Skeletal muscle tissue (tissue), 4 donors: ENCODE measurements around the gene CHPF. TPM values are rescaled to one million over a fixed set of nuclear protein-coding genes. Genes with fewer than 3 reads are reported as not detected.
A peak's percentile ranks its signal among the peaks of the same experiment; 100 is the strongest.

Source experiments
- H3K27ac ChIP-seq: one replicate; pipeline ENCODE4 v1.7.0; 2013; ENCODE audit warnings: mild to moderate bottlenecking, low read depth, low read length, inconsistent platforms
- H3K27me3 ChIP-seq, 3 donors: one replicate each; pipeline ENCODE4 v1.7.0; 2013; ENCODE audit warnings: low read length in 3 of 3; ENCODE audit not compliant: control insufficient read depth in 3 of 3, insufficient read depth in 3 of 3
- H3K36me3 ChIP-seq, 3 donors: one replicate each; pipeline ENCODE4 v1.7.0; 2013; ENCODE audit warnings: low read length in 3 of 3; ENCODE audit not compliant: control insufficient read depth in 3 of 3, insufficient read depth in 3 of 3
- H3K4me1 ChIP-seq, 3 donors: one replicate each; pipeline ENCODE4 v1.7.0; 2013; ENCODE audit warnings: low read length in 3 of 3, mild to moderate bottlenecking in 3 of 3; ENCODE audit not compliant: control insufficient read depth in 3 of 3, insufficient read depth in 3 of 3
- H3K4me3 ChIP-seq, 3 donors: one replicate each; pipeline ENCODE4 v1.7.0; 2013; ENCODE audit warnings: low read length in 3 of 3
- H3K9ac ChIP-seq, 3 donors: one replicate each; pipeline ENCODE4 v1.7.0; 2013; ENCODE audit warnings: low read length in 3 of 3, mild to moderate bottlenecking in 3 of 3, moderate library complexity in 2 of 3, low read depth in 1 of 3
- H3K9me3 ChIP-seq, 3 donors: one replicate each; pipeline ENCODE4 v1.7.0; 2013; ENCODE audit warnings: low read length in 3 of 3; ENCODE audit not compliant: control insufficient read depth in 3 of 3
- total RNA-seq: library from RNA; depleted of rRNA; stranded (reverse); fragments of >200 nt; gene quantifications from one replicate; pipeline ENCODE4 v1.2.3, GENCODE V29; 2014
- donor health status: Osteomylitis.

Gene CHPF
- 33.4 TPM for total RNA-seq

GRCh38 chr2:219543596-219544358 lies at the start of gene CHPF, which contains the start of gene TMEM198:
Gene CHPF, minus strand, starts transcription at chr2:219543809. Its CDS starts 271 bp downstream, at chr2:219543538.
Gene TMEM198, plus strand, starts transcription at chr2:219544028. Its CDS starts 700 bp downstream, at chr2:219544728.
- peaks cover 15 to 19% (median 19%) of the 10 kb centered on the region in 3 donors for H3K36me3 ChIP-seq
- H3K4me1 ChIP-seq = peaks cover 21 to 28% (median 24%) of the 10 kb centered on the region in 3 donors
- no peaks in the 10 kb centered on the region for H3K9me3 ChIP-seq
- H3K4me3 ChIP-seq = peak within 1 kb of the TSS; percentile 62 to 80 (median 75)
- peaks cover 0 to 6% (median 0%) of the 10 kb centered on the region in 3 donors for H3K27me3 ChIP-seq
- peak within 1 kb of the TSS; percentile 83 for H3K27ac ChIP-seq
- peak within 1 kb of the TSS; percentile 36 to 83 (median 82) for H3K9ac ChIP-seq

DNA sequence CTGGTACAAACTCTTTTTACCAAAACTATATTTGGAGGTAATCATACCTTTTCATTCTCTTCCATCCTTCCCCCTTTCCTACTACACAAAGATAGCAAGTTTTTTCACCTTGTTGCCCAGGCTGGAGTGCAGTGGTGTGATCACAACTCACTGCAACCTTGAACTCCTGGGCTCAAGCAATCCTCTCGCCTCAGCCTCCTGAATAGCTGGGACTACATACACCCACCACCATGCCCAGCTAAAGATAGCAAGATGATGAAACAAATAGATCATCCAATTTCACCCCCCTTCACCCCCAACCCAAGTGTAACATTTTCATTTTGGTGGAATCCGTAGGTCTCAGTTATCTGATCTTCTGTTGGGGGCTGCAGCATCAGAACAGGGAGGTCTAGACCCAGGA lies 49.5 kb upstream of the CHPF start:
- Histone ChIP-seq H3K9me3 (no peaks in the 10 kb centered on the region), H3K36me3 (no peaks in the 10 kb centered on the region), H3K27ac (no peak overlapping the region), H3K4me1 (peaks cover 3 to 8% (median 5%) of the 10 kb centered on the region in 3 donors), H3K4me3 (no peak overlapping the region), H3K9ac (no peak overlapping the region), H3K27me3 (peaks cover 0 to 3% (median 0%) of the 10 kb centered on the region in 3 donors)

GRCh38 chr2:219592736-219593135 lies 49.1 kb upstream of the CHPF start:
- H3K27me3 ChIP-seq = peaks cover 0 to 3% (median 0%) of the 10 kb centered on the region in 3 donors
- no peaks in the 10 kb centered on the region for H3K9me3 ChIP-seq
- H3K36me3 ChIP-seq = no peaks in the 10 kb centered on the region
- peaks cover 2 to 3% (median 3%) of the 10 kb centered on the region in 3 donors for H3K4me1 ChIP-seq
- H3K9ac ChIP-seq = no peak overlapping the region
- H3K27ac ChIP-seq = no peak overlapping the region
- H3K4me3 ChIP-seq = no peak overlapping the region

DNA sequence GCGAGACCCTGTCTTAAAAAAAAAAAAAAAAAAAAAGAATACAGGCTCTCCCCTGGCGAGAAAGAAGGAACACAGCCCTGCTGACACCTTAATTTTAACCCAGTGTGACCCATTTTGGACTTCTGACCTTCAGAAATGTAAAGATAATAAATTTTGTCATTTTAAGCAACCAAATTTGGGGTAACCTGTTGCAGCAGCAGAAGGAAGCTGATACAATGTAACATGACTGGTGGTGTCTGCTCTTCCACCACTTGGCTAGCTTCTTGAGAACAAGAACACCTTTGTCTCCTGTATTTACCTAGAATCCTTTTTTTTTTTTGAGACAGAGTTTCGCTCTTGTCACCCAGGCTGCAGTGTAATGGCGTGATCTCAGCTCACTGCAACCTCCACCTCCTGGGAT lies 47.5 kb upstream of the CHPF start:
- Histone ChIP-seq H3K27ac (no peak overlapping the region), H3K27me3 (peaks cover 0 to 3% (median 0%) of the 10 kb centered on the region in 3 donors), H3K4me3 (no peak overlapping the region), H3K9ac (no peak overlapping the region), H3K36me3 (no peaks in the 10 kb centered on the region), H3K9me3 (no peaks in the 10 kb centered on the region), H3K4me1 (no peaks in the 10 kb centered on the region)

- no peak overlapping the region for H3K27ac ChIP-seq
- peaks cover 0 to 6% (median 3%) of the 10 kb centered on the region in 3 donors for H3K27me3 ChIP-seq
- H3K9ac ChIP-seq = no peak overlapping the region
- no peaks in the 10 kb centered on the region for H3K36me3 ChIP-seq
- no peaks in the 10 kb centered on the region for H3K9me3 ChIP-seq
- no peak overlapping the region for H3K4me3 ChIP-seq
- H3K4me1 ChIP-seq = peaks cover 0 to 4% (median 3%) of the 10 kb centered on the region in 3 donors
Observed at GRCh38 chr2:219581346-219581745, 37.7 kb upstream of the CHPF start.

DNA sequence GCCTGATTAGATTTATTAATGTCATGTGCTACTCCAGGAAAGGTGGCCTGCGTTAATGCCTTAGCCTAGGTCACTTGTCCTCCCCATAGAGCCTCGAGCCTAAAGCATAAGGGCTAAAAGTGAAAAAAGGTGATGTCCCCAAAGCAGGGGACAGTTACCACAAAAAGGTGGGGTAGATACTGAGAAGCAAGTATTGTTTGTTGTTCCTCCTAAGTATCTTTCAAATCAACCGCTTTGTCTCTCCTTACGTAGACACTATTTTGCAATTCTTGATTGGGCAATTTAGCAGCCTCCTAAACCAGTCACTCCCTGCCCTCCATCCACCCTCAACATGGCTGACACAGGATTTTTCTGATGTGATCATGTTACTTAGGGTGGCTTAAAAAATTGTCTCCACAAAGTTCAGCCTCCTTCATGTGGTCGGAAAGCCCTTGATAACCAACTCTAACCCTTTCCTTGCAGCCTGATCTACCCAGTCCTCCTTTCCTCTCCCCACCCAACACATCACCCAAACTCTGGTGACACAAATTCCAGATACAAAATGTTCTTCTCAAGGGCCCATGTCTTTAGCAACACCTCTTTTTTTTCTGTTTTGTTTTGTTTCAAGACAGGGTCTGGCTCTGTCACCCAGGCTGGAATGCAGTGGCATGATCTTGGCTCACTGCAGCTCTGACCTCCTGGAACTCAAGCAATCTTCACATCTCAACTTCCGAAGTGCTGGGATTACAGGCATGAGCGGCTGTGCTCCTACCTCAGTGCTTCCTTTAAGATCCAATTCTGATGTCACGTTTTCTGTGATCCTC lies 35.4 kb upstream of the CHPF start:
- Histone ChIP-seq H3K36me3 (no peaks in the 10 kb centered on the region), H3K27me3 (peaks cover 0 to 8% (median 0%) of the 10 kb centered on the region in 3 donors), H3K4me3 (no peak overlapping the region), H3K9me3 (no peaks in the 10 kb centered on the region), H3K9ac (no peak overlapping the region), H3K4me1 (peaks cover 3 to 13% (median 8%) of the 10 kb centered on the region in 3 donors), H3K27ac (no peak overlapping the region)

DNA sequence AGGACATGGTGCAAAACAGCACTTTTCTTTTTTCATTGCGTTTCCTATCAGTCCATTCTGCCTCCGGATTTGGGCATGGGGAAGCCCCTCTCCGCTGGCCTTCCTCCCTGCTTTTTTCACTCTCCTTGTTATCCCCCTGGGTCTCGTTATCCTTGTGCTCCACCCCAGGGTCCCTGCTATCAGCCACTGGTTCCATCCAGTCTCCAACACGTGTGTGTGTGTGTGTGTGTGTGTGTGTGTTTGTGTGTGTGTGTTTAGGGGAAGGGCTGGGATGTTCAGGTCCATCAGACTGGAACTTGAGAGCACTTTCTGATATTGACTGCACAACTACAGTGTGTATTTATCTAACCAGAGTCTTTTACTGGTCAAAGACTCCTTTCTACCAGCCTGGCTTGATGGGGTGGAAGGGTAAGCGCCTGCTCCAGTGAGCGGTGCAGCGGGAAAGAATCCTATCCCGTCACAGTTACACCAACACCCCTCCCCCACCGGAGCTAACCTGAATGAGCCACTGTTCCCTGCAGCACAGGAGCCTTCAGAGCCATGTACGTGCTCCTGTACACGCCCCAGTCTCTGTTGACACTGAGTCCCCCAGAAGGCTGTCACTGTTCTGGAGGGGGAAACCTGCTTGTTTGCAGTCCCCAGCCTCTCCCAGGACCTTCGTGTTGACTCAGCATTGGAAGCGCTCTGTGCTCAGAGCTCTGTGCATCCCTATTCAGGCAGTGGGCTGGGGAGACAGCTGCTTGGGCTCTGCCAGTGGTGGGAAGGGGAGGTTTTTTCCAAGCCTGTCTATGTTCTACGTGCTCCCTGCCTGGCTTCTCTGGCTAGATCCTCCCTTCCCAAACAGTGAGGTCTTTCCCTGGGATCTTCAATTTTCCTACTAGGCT lies 33.1 kb upstream of the CHPF start:
- Histone ChIP-seq H3K36me3 (no peaks in the 10 kb centered on the region), H3K4me3 (no peak overlapping the region), H3K9ac (no peak overlapping the region), H3K27ac (no peak overlapping the region), H3K4me1 (peaks cover 8 to 18% (median 14%) of the 10 kb centered on the region in 3 donors), H3K9me3 (no peaks in the 10 kb centered on the region), H3K27me3 (peaks cover 0 to 8% (median 0%) of the 10 kb centered on the region in 3 donors)

DNA sequence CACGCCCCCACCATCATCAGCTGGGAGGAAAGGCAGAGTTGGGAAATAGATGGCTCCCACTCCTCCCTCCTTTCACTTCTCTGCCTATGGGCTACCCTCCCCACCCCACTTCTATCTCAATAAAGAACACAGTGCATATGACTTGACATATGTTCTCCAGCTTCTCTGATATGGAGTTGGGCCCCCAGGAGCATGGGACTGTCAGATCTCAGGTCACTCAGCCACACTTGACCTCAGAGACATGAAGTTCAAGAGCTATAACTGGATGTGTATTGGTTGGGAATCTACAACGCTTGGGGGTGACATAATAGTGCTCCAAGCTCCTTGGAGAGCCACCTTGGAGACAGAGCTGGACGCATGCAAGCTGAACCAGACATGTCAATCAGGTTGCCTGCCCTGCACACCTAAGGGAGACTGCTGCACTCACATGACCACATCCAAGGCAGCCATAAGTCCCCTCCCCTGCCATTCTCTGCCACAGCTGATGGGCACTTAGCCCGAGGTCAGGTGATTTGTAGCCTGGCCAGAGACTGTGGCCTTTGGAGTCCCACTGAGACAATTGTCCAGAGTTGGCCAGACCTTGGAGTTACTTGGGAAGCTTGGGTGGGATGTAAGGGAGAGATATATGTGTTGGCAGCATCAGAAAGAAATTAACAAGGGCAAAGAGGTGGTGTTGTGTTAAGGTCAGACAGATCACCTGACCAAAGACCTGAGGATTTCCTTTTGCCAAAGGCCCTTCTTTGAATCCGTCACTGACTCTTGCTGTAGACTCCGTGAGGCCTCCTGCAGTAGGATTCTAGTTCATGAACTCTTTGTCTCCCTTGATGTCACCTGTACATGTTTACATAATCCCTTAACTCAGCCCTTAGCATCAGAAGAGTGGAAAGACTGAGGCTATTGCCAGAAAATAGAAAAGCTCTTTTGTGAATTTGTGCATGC lies 32.2 kb upstream of the CHPF start:
- H3K9me3 ChIP-seq = no peaks in the 10 kb centered on the region
- H3K27me3 ChIP-seq = peaks cover 0 to 8% (median 0%) of the 10 kb centered on the region in 3 donors
- H3K9ac ChIP-seq = no peak overlapping the region
- peaks cover 10 to 21% (median 16%) of the 10 kb centered on the region in 3 donors for H3K4me1 ChIP-seq
- H3K36me3 ChIP-seq = no peaks in the 10 kb centered on the region
- no peak overlapping the region for H3K27ac ChIP-seq
- no peak overlapping the region for H3K4me3 ChIP-seq
